KMS-11 (cell line): ENCODE data around the gene HAAO.

Source experiments
- H2AFZ ChIP-seq: fragments of 200-600 bp; sonication (generic); 2 replicates; pipeline ENCODE4 v1.6.1; 2016; ENCODE audit warnings: antibody characterized with exemption, mixed run types, low read depth
- H3K27ac ChIP-seq: fragments of 200-600 bp; sonication (generic); 2 replicates; pipeline ENCODE4 v1.6.1; 2016; ENCODE audit warnings: mild to moderate bottlenecking, mixed run types
- H3K27me3 ChIP-seq: fragments of 200-600 bp; sonication (generic); 2 replicates; pipeline ENCODE4 v1.6.1; 2017; ENCODE audit warnings: mild to moderate bottlenecking, low read depth, mixed run types, moderate library complexity; ENCODE audit not compliant: insufficient read depth
- H3K36me3 ChIP-seq: fragments of 200-600 bp; sonication (generic); 2 replicates; pipeline ENCODE4 v1.6.1; 2017; ENCODE audit warnings: mild to moderate bottlenecking, mixed run types; ENCODE audit not compliant: insufficient read depth
- H3K4me1 ChIP-seq: fragments of 200-600 bp; sonication (generic); 2 replicates; pipeline ENCODE4 v1.6.1; 2016; ENCODE audit warnings: mild to moderate bottlenecking, low read depth, mixed run types; ENCODE audit not compliant: poor library complexity, severe bottlenecking
- H3K4me2 ChIP-seq: fragments of 200-600 bp; sonication (generic); 2 replicates; pipeline ENCODE4 v1.7.0; 2016; ENCODE audit warnings: mild to moderate bottlenecking, mixed run types
- H3K4me3 ChIP-seq: fragments of 200-600 bp; sonication (generic); IDR thresholded peaks from 2 replicates; pipeline ENCODE4 v1.6.1; 2017; ENCODE audit warnings: low read depth, low read length, mixed read lengths; ENCODE audit not compliant: insufficient read depth
- H3K79me2 ChIP-seq: fragments of 200-600 bp; sonication (generic); 2 replicates; pipeline ENCODE4 v1.6.1; 2016; ENCODE audit warnings: low read depth, mixed run types; ENCODE audit not compliant: insufficient read depth
- H3K9ac ChIP-seq: fragments of 200-600 bp; sonication (generic); 2 replicates; pipeline ENCODE4 v1.6.1; 2016; ENCODE audit warnings: mild to moderate bottlenecking, mixed run types
- H4K20me1 ChIP-seq: fragments of 200-600 bp; sonication (generic); 2 replicates; pipeline ENCODE4 v1.6.1; 2016; ENCODE audit warnings: mild to moderate bottlenecking, mixed run types; ENCODE audit not compliant: insufficient read depth
- TF ChIP-seq, protein P1 (sequence below): fragments of 200-600 bp; sonication (generic); conservative IDR thresholded peaks from 2 replicates; pipeline ENCODE4 v1.6.1; 2017; ENCODE audit warnings: low read depth, mild to moderate bottlenecking, antibody characterized with exemption, low read length, moderate library complexity, mixed read lengths

Gene HAAO

GRCh38 chr2:42826231-42826630, 33.8 kb upstream of the HAAO start:
- Histone ChIP-seq H3K79me2 (no peaks in the 10 kb centered on the region), H3K9ac (no peak overlapping the region), H3K4me1 (peaks cover 4% of the 10 kb centered on the region), H3K4me3 (no peak overlapping the region), H3K4me2 (no peak overlapping the region), H4K20me1 (no peaks in the 10 kb centered on the region), H3K27me3 (no peaks in the 10 kb centered on the region), H3K27ac (no peak overlapping the region), H2AFZ (no peak overlapping the region), H3K36me3 (no peaks in the 10 kb centered on the region)
- TF ChIP-seq, protein P1, sequence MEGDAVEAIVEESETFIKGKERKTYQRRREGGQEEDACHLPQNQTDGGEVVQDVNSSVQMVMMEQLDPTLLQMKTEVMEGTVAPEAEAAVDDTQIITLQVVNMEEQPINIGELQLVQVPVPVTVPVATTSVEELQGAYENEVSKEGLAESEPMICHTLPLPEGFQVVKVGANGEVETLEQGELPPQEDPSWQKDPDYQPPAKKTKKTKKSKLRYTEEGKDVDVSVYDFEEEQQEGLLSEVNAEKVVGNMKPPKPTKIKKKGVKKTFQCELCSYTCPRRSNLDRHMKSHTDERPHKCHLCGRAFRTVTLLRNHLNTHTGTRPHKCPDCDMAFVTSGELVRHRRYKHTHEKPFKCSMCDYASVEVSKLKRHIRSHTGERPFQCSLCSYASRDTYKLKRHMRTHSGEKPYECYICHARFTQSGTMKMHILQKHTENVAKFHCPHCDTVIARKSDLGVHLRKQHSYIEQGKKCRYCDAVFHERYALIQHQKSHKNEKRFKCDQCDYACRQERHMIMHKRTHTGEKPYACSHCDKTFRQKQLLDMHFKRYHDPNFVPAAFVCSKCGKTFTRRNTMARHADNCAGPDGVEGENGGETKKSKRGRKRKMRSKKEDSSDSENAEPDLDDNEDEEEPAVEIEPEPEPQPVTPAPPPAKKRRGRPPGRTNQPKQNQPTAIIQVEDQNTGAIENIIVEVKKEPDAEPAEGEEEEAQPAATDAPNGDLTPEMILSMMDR: no peak

- no peak overlapping the region for H3K4me3 ChIP-seq
- no peak overlapping the region for H3K27ac ChIP-seq
- no peaks in the 10 kb centered on the region for H4K20me1 ChIP-seq
- no peak overlapping the region for H2AFZ ChIP-seq
- peaks cover 4% of the 10 kb centered on the region for H3K4me1 ChIP-seq
- no peaks in the 10 kb centered on the region for H3K79me2 ChIP-seq
- H3K36me3 ChIP-seq: no peaks in the 10 kb centered on the region
- no peaks in the 10 kb centered on the region for H3K27me3 ChIP-seq
- no peak overlapping the region for H3K4me2 ChIP-seq
- no peak overlapping the region for H3K9ac ChIP-seq
- TF ChIP-seq, protein P1: no peak
Measured at GRCh38 chr2:42824454-42824807, 32.0 kb upstream of the HAAO start.

DNA sequence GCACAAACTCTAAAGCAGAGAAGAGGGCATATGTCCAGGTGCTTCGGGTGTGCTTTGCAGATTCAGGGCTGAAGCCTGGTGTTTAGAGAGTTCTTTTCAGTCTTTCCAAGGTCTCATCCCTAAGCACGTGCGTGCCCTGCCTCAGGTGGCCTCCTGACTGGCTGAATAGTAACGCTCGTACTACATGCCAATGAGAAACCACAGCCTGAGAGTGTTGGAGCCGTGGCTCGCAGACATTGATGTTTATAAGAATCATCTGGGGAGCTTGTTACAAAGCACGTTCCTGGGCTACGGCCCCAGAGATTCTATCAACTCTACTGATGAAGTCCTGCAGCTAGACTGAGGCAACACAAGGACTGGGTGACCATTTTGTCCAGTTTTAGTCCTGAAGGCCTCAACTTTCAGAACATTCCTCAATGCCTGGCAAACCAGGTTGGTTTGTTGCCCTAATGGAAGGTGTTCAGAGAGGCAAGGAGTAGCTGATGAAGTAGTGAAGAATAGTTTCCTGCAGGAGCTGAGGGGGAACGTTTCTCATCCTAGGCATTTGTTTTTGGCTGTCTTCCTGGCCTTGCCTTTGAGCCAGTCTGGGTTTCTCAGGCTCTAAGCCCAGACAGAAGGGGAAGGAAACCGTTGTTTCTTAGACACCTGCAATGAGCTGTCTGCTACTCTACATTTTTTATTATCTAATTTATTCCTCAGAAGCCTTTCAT, 31.5 kb upstream of the HAAO start:
- peaks cover 4% of the 10 kb centered on the region for H3K4me1 ChIP-seq
- TF ChIP-seq, protein P1: no peak
- H3K4me3 ChIP-seq: no peak overlapping the region
- H3K27ac ChIP-seq: no peak overlapping the region
- H3K9ac ChIP-seq: no peak overlapping the region
- H2AFZ ChIP-seq: no peak overlapping the region
- H3K4me2 ChIP-seq: no peak overlapping the region
- H4K20me1 ChIP-seq: no peaks in the 10 kb centered on the region
- no peaks in the 10 kb centered on the region for H3K79me2 ChIP-seq
- no peaks in the 10 kb centered on the region for H3K36me3 ChIP-seq
- H3K27me3 ChIP-seq: no peaks in the 10 kb centered on the region

DNA sequence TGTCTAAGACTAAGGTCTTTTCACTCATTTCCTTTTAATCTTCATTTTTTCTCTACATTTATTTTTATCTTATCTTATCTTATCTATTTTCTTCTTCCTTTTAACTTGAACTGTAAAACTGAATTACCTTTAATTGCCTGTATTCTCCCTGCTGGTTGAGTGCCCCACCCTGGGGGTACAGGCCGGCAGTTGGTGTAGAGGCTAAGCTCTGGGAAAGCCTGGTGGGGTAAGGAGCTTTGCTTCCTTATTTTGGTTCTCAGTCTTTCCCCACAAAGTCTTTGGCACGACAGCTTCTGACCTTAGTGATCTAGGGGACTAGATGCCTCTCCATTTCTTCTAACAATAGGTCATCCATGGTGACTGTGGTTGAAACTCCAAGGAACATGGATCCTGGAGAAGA, 26.8 kb upstream of the HAAO start:
- Histone ChIP-seq H2AFZ (no peak overlapping the region), H3K4me3 (no peak overlapping the region), H3K27ac (no peak overlapping the region), H3K4me1 (no peaks in the 10 kb centered on the region), H3K36me3 (no peaks in the 10 kb centered on the region), H3K9ac (no peak overlapping the region), H4K20me1 (no peaks in the 10 kb centered on the region), H3K27me3 (no peaks in the 10 kb centered on the region), H3K4me2 (no peak overlapping the region), H3K79me2 (no peaks in the 10 kb centered on the region)
- TF ChIP-seq, protein P1: no peak
